Pancreas (tissue), 10 donors: ENCODE measurements around the gene MPHOSPH8. TPM values are rescaled to one million over a fixed set of nuclear protein-coding genes. Genes with fewer than 3 reads are reported as not detected.

ENCODE experiments used
- ATAC-seq, 4 donors: fragments of 200-7000 bp; cut with Tn5 transposase; one replicate each; pipeline versions ENCODE4 v1.8.0 to v1.9.1; 2020; ENCODE audit warnings: mild to moderate bottlenecking in 4 of 4, moderate library complexity in 4 of 4
- DNase-seq, 6 donors: peaks; one replicate each; pipeline ENCODE4 v3.0.0-alpha.2; 2020
- FAIRE-seq: peaks from 2 replicates; lab custom pipeline; 2012; peaks lifted over from hg19 to GRCh38; lab: Jason Lieb, UNC
- H3K27ac ChIP-seq, 4 donors: fragments of 200-600 bp; sonication (generic); 1 replicate in 3 of 4; 2 replicates in 1 of 4; pipeline versions ENCODE4 v1.5.0 to v1.8.0; 2020
- H3K27me3 ChIP-seq, 4 donors: fragments of 200-600 bp; one replicate each; pipeline ENCODE4 v1.8.0; 2021
- H3K36me3 ChIP-seq, 3 donors: fragments of 200-600 bp; sonication (generic) in 1 of 3; one replicate each; pipeline versions ENCODE4 v1.5.0 to v1.8.0; 2020 to 2021
- H3K4me1 ChIP-seq, 3 donors: fragments of 200-600 bp; one replicate each; pipeline ENCODE4 v1.8.0; 2021
- H3K4me3 ChIP-seq, 4 donors: fragments of 200-600 bp; sonication (generic) in 2 of 4; one replicate each; pipeline versions ENCODE4 v1.5.0 to v1.8.0; 2020 to 2021
- H3K9me3 ChIP-seq, 4 donors: fragments of 200-600 bp; one replicate each; pipeline ENCODE4 v1.8.0; 2021
- WGBS, 2 donors: extraction: QIAGEN DNeasy Blood & Tissue Kit; methylation state at CpG; one replicate each; pipeline ENCODE4 v1.1.7; 2013; 5-methylcytosine and 5-hydroxymethylcytosine counted together
- intact Hi-C, 3 donors: fragments of 100-400 bp; cut with DNase I; formaldehyde crosslinking; loops; one replicate each; pipeline versions ENCODE4 v1.11.1 to v1.14.2; 2022
- polyA plus RNA-seq, 2 donors: library from polyadenylated mRNA; stranded (reverse); fragments of 200-250 nt; gene quantifications; one replicate each; pipeline ENCODE4 v1.2.3, GENCODE V29; 2013
- total RNA-seq, 6 donors: library from RNA; stranded (reverse); fragmentation: NEBNext Ultra II Directional in 4 of 6; extraction: Animal tissue kit (Norgen Biotek cat#: 25700) in 4 of 6; gene quantifications; one replicate each; pipeline versions ENCODE4 v1.2.1 to v1.2.4, GENCODE V29; 2021 to 2023
- TF ChIP-seq, protein P1 (sequence below), 4 donors: fragments of 200-600 bp; sonication (generic) in 3 of 4; IDR thresholded peaks; one replicate each; pipeline versions ENCODE4 v1.5.0 to v1.8.0; 2021; ENCODE audit warnings: antibody characterized with exemption in 4 of 4
- donor health status: healthy with polysubstance abuse.
- donor health status: DM: no; HTN: no; CAD: no; lungs with moderate emphysema.
- donor health status: DM: no; HTN: no; CAD: no.
- donor health status: control.
- donor health status: control.
- donor health status: Bipolar disorder and iron deficiency.
- donor health status: DM: yes; HTN: yes; CAD: no.
- donor health status: DM: no; HTN: no; CAD: no.
- donor health status: DM: no; HTN: no; CAD: no.
- donor health status: DM: yes; HTN: yes; CAD: no.

MPHOSPH8 gene
- total and polyA plus RNA-seq, 8 donors: 12.4 to 26.3 (median 15.7) TPM

DNA sequence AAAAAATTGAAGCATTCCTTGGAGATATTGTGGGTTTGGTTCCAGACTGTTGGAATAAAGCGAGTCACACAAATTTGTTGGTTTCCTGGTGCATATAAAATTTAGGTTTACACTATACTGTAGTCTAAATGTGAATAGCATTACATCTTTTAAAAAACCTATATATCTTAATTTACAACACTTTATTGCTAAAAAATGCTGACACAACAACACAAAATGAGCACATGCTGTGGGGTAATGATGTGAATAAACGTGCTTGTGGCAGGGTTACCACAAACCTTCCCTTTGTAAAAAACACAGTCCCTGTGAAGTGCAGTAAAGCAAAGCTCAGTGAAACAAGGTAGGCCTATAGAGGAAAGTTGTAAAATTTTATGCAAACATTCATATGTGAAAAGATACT is 27.7 kb downstream of the MPHOSPH8 start:
- H3K9me3 ChIP-seq: no peaks in the 10 kb centered on the region
- TF ChIP-seq, protein P1, sequence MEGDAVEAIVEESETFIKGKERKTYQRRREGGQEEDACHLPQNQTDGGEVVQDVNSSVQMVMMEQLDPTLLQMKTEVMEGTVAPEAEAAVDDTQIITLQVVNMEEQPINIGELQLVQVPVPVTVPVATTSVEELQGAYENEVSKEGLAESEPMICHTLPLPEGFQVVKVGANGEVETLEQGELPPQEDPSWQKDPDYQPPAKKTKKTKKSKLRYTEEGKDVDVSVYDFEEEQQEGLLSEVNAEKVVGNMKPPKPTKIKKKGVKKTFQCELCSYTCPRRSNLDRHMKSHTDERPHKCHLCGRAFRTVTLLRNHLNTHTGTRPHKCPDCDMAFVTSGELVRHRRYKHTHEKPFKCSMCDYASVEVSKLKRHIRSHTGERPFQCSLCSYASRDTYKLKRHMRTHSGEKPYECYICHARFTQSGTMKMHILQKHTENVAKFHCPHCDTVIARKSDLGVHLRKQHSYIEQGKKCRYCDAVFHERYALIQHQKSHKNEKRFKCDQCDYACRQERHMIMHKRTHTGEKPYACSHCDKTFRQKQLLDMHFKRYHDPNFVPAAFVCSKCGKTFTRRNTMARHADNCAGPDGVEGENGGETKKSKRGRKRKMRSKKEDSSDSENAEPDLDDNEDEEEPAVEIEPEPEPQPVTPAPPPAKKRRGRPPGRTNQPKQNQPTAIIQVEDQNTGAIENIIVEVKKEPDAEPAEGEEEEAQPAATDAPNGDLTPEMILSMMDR (IDR thresholded peaks at IDR 0.05): no peak
- H3K27me3 ChIP-seq: no peaks in the 10 kb centered on the region
- no peaks in the 10 kb centered on the region for H3K4me1 ChIP-seq
- no peak for DNase-seq
- 89 to 96% methylated on average over 2 of the region's 2 CpGs for WGBS, 2 donors
- intact Hi-C loops: loop anchor here in 1 of 3 donors (10.0 kb wide), 1 partner anchor 64 kb away; no protein-coding TSS in a partner anchor
- ATAC-seq: no peak
- H3K27ac ChIP-seq: no peak overlapping the region
- no peak for FAIRE-seq
- no peak overlapping the region for H3K4me3 ChIP-seq
- H3K36me3 ChIP-seq: peaks cover 0 to 59% (median 27%) of the 10 kb centered on the region in 3 donors

DNA sequence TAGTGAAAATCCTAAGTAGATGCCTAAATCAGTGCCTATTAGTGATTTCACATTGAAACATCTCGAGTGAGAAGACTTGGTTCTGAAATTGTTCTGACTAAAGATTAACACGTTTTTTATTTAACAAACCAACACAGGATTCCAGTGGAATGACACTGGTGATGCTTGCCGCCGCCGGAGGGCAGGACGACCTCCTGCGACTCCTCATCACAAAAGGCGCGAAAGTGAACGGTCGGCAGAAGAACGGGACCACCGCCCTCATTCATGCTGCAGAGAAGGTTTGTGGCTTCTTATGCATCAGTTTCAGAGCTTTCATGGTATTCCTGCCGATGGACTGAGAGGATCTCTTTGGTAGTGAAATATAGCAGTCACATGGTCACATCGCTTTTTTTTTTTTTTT is 28.1 kb downstream of the MPHOSPH8 start:
- H3K4me1 ChIP-seq: no peaks in the 10 kb centered on the region
- no peak for DNase-seq
- no peak for FAIRE-seq
- H3K36me3 ChIP-seq: peaks cover 0 to 63% (median 27%) of the 10 kb centered on the region in 3 donors
- no peak for ATAC-seq
- H3K27me3 ChIP-seq: no peaks in the 10 kb centered on the region
- no peak overlapping the region for H3K27ac ChIP-seq
- TF ChIP-seq, protein P1 (IDR thresholded peaks at IDR 0.05): no peak
- intact Hi-C loops: loop anchor here in 1 of 3 donors (10.0 kb wide), 1 partner anchor 63 kb away; no protein-coding TSS in a partner anchor
- H3K4me3 ChIP-seq: no peak overlapping the region
- 93% methylated on average over 15 of the region's 15 CpGs for WGBS, 2 donors
- no peaks in the 10 kb centered on the region for H3K9me3 ChIP-seq

DNA sequence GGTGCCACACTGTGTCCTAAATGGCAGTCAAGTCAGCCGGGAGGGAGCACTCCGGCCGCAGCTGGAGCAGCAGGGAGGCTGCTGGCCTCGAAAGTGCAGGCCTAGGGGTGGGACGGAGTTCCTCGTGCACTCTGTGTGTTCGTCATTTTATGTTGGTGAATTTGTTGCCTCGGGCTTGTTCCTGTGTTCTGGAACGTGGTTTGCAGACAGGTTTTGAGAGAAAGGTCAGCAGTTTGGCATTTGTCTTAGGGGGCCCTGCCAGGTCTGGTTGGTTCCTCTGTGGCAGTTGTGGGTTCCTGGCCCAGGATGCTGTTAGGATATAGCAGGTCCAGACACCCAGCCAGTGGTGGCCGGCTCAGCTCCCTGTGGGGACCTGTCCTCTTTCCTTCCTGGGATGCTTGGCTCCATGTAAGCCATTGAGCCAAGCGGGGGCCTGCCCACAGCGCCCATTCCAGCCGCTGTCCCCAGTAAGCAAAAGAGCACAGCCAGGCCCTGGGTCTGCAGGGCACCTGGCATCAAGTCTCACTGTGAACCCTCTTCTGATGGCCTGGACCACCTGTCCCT is 30.0 kb downstream of the MPHOSPH8 start:
- ATAC-seq (peak in 1 of 4 donors; percentile 17), FAIRE-seq (no peak), DNase-seq (peak in 1 of 6 donors; percentile 64)
- Histone ChIP-seq H3K27me3 (no peaks in the 10 kb centered on the region), H3K4me1 (no peaks in the 10 kb centered on the region), H3K27ac (no peak overlapping the region), H3K36me3 (peaks cover 0 to 79% (median 27%) of the 10 kb centered on the region in 3 donors), H3K9me3 (no peaks in the 10 kb centered on the region), H3K4me3 (no peak overlapping the region)
- intact Hi-C loops: loop anchor here in 1 of 3 donors (10.0 kb wide), 1 partner anchor 61 kb away; no protein-coding TSS in a partner anchor
- TF ChIP-seq, protein P1 (IDR thresholded peaks at IDR 0.05): no peak
- WGBS, 2 donors: 89 to 91% methylated on average over 13 of the region's 13 CpGs

DNA sequence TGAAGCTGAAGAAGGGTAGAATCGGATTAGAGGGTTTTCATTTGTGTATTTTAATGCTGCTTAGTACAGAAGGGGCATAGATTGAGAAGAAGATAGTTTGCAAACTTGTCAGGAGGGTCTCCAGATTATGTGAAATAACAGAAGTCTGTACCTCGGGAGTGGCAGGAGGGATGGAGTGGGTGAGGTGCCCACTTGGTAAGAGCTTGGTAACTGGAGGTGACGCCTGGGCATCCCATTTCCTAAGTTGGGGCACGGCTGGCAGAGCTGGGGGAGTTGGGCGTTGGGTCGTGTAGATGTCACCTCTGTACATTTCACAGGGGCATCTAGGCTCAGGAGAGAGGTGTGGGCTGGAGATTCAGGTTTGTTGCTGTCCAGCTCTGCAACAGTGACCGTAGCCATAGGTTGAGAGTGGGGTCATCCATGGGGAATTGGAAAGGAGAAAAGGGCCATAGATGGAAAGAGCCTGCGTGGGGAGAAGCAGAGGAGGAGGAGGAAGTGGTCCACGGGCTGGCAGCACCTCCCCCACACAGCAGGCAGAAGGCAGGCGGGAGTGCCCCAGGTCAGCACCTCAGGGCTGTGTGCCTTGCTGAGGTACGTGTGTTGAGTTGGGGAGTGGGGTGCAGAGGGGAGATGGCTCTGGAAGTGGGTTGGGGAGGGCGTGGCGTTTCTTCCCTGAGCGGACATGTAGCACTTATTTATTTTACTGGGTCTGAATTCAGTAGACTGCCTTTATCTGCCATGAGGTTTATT is 31.2 kb downstream of the MPHOSPH8 start:
- TF ChIP-seq, protein P1 (IDR thresholded peaks at IDR 0.05): no peak
- Histone ChIP-seq H3K27ac (no peak overlapping the region), H3K27me3 (no peaks in the 10 kb centered on the region), H3K36me3 (peaks cover 0 to 91% (median 21%) of the 10 kb centered on the region in 3 donors), H3K9me3 (no peaks in the 10 kb centered on the region), H3K4me3 (no peak overlapping the region), H3K4me1 (no peaks in the 10 kb centered on the region)
- WGBS, 2 donors: 91 to 93% methylated on average over 14 of the region's 14 CpGs
- DNase-seq (no peak), FAIRE-seq (no peak), ATAC-seq (peak in 1 of 4 donors; percentile 25)
- intact Hi-C loops: loop anchor here in 1 of 3 donors (10.0 kb wide), 1 partner anchor 60 kb away; no protein-coding TSS in a partner anchor
